ENCODE measurements around the gene GJA4.

Gene GJA4

DNA sequence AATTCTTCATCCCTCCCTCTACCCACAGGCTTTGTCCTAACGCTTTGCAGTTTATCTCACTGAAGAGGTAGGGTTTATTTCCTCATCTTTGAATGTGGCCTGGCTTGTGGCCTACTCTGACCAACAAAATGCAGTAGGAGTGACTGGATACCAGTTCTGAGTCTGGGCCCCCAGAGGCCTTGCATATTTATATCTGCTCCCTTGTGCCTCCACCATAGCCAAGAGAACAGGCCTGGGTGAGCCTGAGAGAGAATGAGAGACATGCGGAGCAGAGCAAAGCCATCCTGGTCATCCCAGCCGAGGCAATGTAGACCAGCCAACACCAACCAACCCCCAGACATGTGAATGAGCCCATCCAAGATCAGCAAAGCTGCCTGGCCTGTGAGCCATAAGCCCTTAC, 36.5 kb downstream of the GJA4 start:
- DNase-seq (ENCODE audit: insufficient read length, low spot score) (no peak), FAIRE-seq (no peak)

DNA sequence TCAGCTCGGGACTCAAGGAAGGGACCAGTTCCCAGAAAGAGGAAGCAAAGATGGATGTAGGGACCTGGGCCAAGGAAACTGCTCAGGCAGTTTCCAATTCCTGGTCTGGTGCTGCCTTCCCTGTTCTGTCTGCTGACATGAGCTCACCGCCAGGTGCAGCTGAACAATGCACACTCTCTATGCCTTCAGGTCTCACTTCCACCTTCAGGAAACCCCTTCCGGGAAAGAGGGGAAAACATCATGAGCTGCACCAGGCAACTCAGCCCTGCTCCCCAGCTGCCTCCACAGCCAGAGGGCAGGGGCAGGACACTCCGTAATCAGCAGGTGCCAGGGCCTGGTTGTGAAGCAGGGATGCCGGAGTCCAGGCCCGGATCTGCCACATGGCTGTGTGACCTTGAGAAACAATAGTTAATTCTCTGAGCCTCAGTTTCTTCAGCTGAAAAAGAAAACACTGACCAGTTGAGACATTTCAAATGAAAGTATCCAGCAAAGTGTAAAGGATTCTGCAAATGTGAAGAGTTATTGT, 39.0 kb downstream of the GJA4 start:
- DNase-seq (ENCODE audit: insufficient read length, low spot score): no peak

GRCh38 chr1:34833711-34834110, 40.9 kb downstream of the GJA4 start:
- FAIRE-seq: no peak
- no peak for DNase-seq (ENCODE audit: insufficient read length, low spot score)

More for the DNA sequence above, 39.0 kb downstream of the GJA4 start:
- FAIRE-seq: no peak

- DNase-seq (ENCODE audit: insufficient read length, low spot score) (no peak), FAIRE-seq (no peak)
Measured at GRCh38 chr1:34839526-34840305, 46.9 kb downstream of the GJA4 start.

DNA sequence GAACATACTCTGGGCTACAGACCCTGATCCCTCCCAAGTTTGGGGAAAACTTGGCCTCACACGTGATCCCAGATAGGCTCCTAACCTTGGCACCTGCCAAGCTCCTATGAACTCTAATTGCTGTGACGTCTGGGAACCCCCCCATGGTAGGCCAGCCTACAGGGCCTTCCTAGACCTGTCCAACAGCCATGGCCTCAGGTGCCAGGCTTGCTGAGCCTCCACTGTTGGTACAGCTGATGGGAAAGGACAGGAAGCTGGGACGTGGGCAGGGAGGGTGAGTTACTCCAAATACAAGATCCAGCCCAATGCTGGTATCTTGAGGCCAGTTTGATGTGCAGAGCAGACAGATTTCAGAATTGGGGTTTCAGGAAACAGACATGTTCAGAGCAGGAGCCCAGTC, 47.6 kb downstream of the GJA4 start:
- DNase-seq (ENCODE audit: insufficient read length, low spot score) (no peak), FAIRE-seq (no peak)

DNA sequence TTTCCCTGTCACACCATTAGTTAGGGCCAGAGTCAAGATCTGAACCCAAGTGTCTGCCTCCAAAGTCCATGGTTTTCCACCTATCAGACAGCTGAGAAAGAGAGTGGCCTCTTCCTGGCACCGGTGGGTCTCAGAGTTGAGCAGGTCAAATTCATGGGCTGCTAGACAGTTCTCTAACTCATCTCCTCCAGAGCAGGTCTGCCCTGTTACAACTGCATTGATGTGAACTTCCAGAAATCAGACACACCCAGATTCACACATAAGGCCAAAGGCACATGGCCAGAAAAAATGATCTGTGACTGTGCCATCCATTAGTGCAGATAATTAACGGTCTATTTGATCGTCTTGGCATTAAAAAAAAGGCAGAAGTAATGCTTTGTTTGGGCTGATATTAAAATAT, 49.3 kb downstream of the GJA4 start:
- DNase-seq (ENCODE audit: insufficient read length, low spot score): no peak
- no peak for FAIRE-seq

DNA sequence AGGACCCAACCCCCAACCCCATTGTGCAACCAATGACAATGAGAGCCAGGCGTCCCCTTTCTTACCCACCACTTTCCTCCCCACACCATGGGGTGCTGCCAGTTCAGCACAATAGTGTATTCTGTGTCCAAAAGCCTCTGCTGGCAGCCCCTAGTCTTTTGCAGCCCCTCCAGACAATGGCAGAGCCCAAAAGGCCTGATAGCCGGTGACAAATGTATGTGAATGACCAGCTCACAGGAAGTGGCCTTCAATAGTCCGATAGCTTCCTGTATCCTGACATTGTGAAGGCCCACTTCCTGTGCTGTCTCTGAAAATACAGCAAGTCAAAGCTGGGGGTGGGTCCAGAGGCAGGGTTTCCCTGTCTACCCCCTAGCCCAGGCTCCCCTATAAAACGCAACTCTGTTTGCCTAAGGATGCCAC, 50.2 kb downstream of the GJA4 start:
- no peak for FAIRE-seq

GRCh38 chr1:34843392-34844251, 50.8 kb downstream of the GJA4 start:
- DNase-seq (ENCODE audit: insufficient read length, low spot score): no peak
- FAIRE-seq: no peak

More for the DNA sequence above, 50.2 kb downstream of the GJA4 start:
- DNase-seq (ENCODE audit: insufficient read length, low spot score): no peak

GRCh38 chr1:34844252-34844634, 51.4 kb downstream of the GJA4 start:
- DNase-seq (ENCODE audit: insufficient read length, low spot score) (no peak), FAIRE-seq (no peak)
